GM23338 (cell line): ENCODE data around the gene TRIM44. TPM values are rescaled to one million over a fixed set of nuclear protein-coding genes. Genes with fewer than 3 reads are reported as not detected.

Source experiments
- ATAC-seq: fragments of 200-7000 bp; cut with Tn5 transposase; 3 replicates; pipeline ENCODE4 v1.9.1; 2020
- DNase-seq: peaks from one replicate; pipeline ENCODE4 v3.0.0-alpha.2; 2015; ENCODE audit warnings: low spot score
- H2AFZ ChIP-seq: fragments of 200-600 bp; sonication (generic); 2 replicates; pipeline ENCODE4 v1.8.0; 2016; ENCODE audit warnings: antibody characterized with exemption, mild to moderate bottlenecking, moderate library complexity
- H3F3A ChIP-seq: fragments of 200-600 bp; sonication (generic); replicated peaks from 2 replicates; pipeline ENCODE4 v1.8.0; 2017; ENCODE audit warnings: antibody characterized with exemption, mixed run types, low read depth
- H3K27ac ChIP-seq: fragments of 200-600 bp; sonication (generic); 2 replicates; pipeline ENCODE4 v1.6.1; 2016; ENCODE audit warnings: low read depth
- H3K27me3 ChIP-seq: fragments of 200-600 bp; sonication (generic); 2 replicates; pipeline ENCODE4 v1.8.0; 2016; ENCODE audit warnings: mild to moderate bottlenecking, mixed run types, moderate library complexity; ENCODE audit not compliant: insufficient read depth
- H3K36me3 ChIP-seq: fragments of 200-600 bp; sonication (generic); 2 replicates; pipeline ENCODE4 v1.8.0; 2016; ENCODE audit warnings: mild to moderate bottlenecking; ENCODE audit not compliant: insufficient read depth
- H3K4me1 ChIP-seq: fragments of 200-600 bp; sonication (generic); 2 replicates; pipeline ENCODE4 v1.8.0; 2016; ENCODE audit warnings: mild to moderate bottlenecking, moderate library complexity; ENCODE audit not compliant: insufficient read depth
- H3K4me2 ChIP-seq: fragments of 200-600 bp; sonication (generic); 2 replicates; pipeline ENCODE4 v1.7.1; 2017; ENCODE audit warnings: mixed run types
- H3K4me3 ChIP-seq: fragments of 200-600 bp; sonication (generic); 2 replicates; pipeline ENCODE4 v1.6.1; 2016; ENCODE audit warnings: mixed run types
- H3K79me2 ChIP-seq: fragments of 200-600 bp; sonication (generic); replicated peaks from 2 replicates; pipeline ENCODE4 v1.8.0; 2017; ENCODE audit warnings: mild to moderate bottlenecking; ENCODE audit not compliant: insufficient read depth
- H3K9me2 ChIP-seq: fragments of 200-600 bp; sonication (generic); 2 replicates; pipeline ENCODE4 v1.8.0; 2017; ENCODE audit not compliant: insufficient read depth
- H4K20me1 ChIP-seq: fragments of 200-600 bp; sonication (generic); replicated peaks from 2 replicates; pipeline ENCODE4 v1.8.0; 2017; ENCODE audit warnings: mild to moderate bottlenecking; ENCODE audit not compliant: insufficient read depth
- H3K27ac Mint-ChIP-seq: 2 replicates; pipeline ENCODE4 v1.8.0; 2020; ENCODE audit warnings: inconsistent platforms, mild to moderate bottlenecking, moderate library complexity, mixed read lengths
- H3K27me3 Mint-ChIP-seq: 3 replicates; pipeline ENCODE4 v1.8.0; 2022; ENCODE audit warnings: low read depth, mild to moderate bottlenecking, moderate library complexity, mixed read lengths, inconsistent platforms; ENCODE audit not compliant: insufficient read depth, poor library complexity
- H3K36me3 Mint-ChIP-seq: 3 replicates; pipeline ENCODE4 v1.8.0; 2021; ENCODE audit warnings: low read depth, mild to moderate bottlenecking, inconsistent platforms, moderate library complexity, mixed read lengths
- H3K4me1 Mint-ChIP-seq: 3 replicates; pipeline ENCODE4 v1.8.0; 2020; ENCODE audit warnings: mild to moderate bottlenecking, inconsistent platforms, mixed read lengths
- H3K4me3 Mint-ChIP-seq: 3 replicates; pipeline ENCODE4 v1.8.0; 2021; ENCODE audit warnings: moderate library complexity, mild to moderate bottlenecking, inconsistent platforms, mixed read lengths
- H3K9me3 Mint-ChIP-seq: 3 replicates; pipeline ENCODE4 v1.8.0; 2020; ENCODE audit warnings: moderate library complexity, mild to moderate bottlenecking, inconsistent platforms, mixed read lengths
- CREB1 ChIP-seq: fragments of 250-450 bp; sonication (Bioruptor Pico); IDR thresholded peaks from 2 replicates; pipeline ENCODE4 v1.5.0; 2020; ENCODE audit warnings: low read depth, mild to moderate bottlenecking, moderate library complexity
- CTCF ChIP-seq, 2 experiments: fragments of 200-600 bp in 1 of 2; sonication (generic) in 1 of 2; conservative IDR thresholded peaks; 2 replicates each; pipeline versions ENCODE4 v1.5.1 to v1.6.1; 2016 to 2017; ENCODE audit warnings: antibody characterized with exemption in 2 of 2, low read depth in 2 of 2, mild to moderate bottlenecking in 2 of 2, moderate library complexity in 1 of 2
- JUNB ChIP-seq: IDR thresholded peaks from one replicate; pipeline ENCODE4 v1.6.1; 2016; ENCODE audit warnings: antibody characterized with exemption; ENCODE audit not compliant: unreplicated experiment
- NANOG ChIP-seq: IDR thresholded peaks from 2 replicates; pipeline ENCODE4 v1.6.1; 2016; ENCODE audit warnings: antibody characterized with exemption, borderline replicate concordance
- POLR2AphosphoS5 ChIP-seq: IDR thresholded peaks from 2 replicates; pipeline ENCODE4 v1.6.1; 2016; ENCODE audit warnings: antibody characterized with exemption, low read depth
- REST ChIP-seq: IDR thresholded peaks from one replicate; pipeline ENCODE4 v1.6.1; 2018; ENCODE audit warnings: antibody characterized with exemption; ENCODE audit not compliant: unreplicated experiment
- ZNF114 ChIP-seq: fragments of 250-450 bp; sonication (Bioruptor Pico); IDR thresholded peaks from 2 replicates; pipeline ENCODE4 v1.5.0; 2020; ENCODE audit warnings: mild to moderate bottlenecking, moderate library complexity
- ZNF331 ChIP-seq: fragments of 250-450 bp; sonication (Bioruptor Pico); IDR thresholded peaks from 2 replicates; pipeline ENCODE4 v1.5.0; 2020; ENCODE audit warnings: low read depth, mild to moderate bottlenecking, moderate library complexity
- ZNF462 ChIP-seq: fragments of 250-450 bp; sonication (Bioruptor Pico); IDR thresholded peaks from 2 replicates; pipeline ENCODE4 v1.5.0; 2020; ENCODE audit warnings: mild to moderate bottlenecking, moderate library complexity
- polyA plus RNA-seq: library from polyadenylated mRNA; unstranded; fragments of >200 nt; fragmentation: Nextera tagmentation; extraction: Ambion mirVana; gene quantifications from 2 replicates; pipeline ENCODE4 v1.2.1, GENCODE V29; 2016
- total RNA-seq: library from RNA; depleted of rRNA; stranded (reverse); fragments of >200 nt; shearing (Covaris generic); gene quantifications from 2 replicates; pipeline ENCODE4 v1.2.3, GENCODE V29; 2014

The TRIM44 gene
- total and polyA plus RNA-seq, 2 experiments from 2014 or later = 10.3 to 10.4 TPM

- TF ChIP-seq ZNF462 (no peak), ZNF114 (CRISPR knock-in tag) (no peak), JUNB (no peak)
Measured at GRCh38 chr11:35861191-35861590, 198.6 kb downstream of the TRIM44 start (continued).

GRCh38 chr11:35862666-35863065 lies 200.1 kb downstream of the TRIM44 start:
- H3K36me3 Mint-ChIP-seq = no peaks in the 10 kb centered on the region; the same call in none of the 3 replicates
- ATAC-seq = no peak
- H3K4me1 ChIP-seq = no peaks in the 10 kb centered on the region
- H3K27ac ChIP-seq = no peak overlapping the region
- no peak overlapping the region for H3K27ac Mint-ChIP-seq
- peaks cover 10% of the 10 kb centered on the region; the same call in 1 of the 3 replicates for H3K9me3 Mint-ChIP-seq
- H2AFZ ChIP-seq = no peak overlapping the region
- no peak for DNase-seq
- no peaks in the 10 kb centered on the region for H4K20me1 ChIP-seq
- H3K4me3 ChIP-seq = no peak overlapping the region
- H3K4me1 Mint-ChIP-seq = no peaks in the 10 kb centered on the region
- no peaks in the 10 kb centered on the region for H3F3A ChIP-seq
- H3K4me3 Mint-ChIP-seq = no peak overlapping the region
- H3K27me3 Mint-ChIP-seq = peaks cover 6% of the 10 kb centered on the region
- peaks cover 3% of the 10 kb centered on the region for H3K9me2 ChIP-seq
- H3K79me2 ChIP-seq = no peaks in the 10 kb centered on the region
- H3K36me3 ChIP-seq = no peaks in the 10 kb centered on the region
- TF ChIP-seq ZNF331 (CRISPR knock-in tag) = no peak
- no peak overlapping the region for H3K4me2 ChIP-seq
- H3K27me3 ChIP-seq = no peaks in the 10 kb centered on the region

GRCh38 chr11:35864131-35864530 lies 201.6 kb downstream of the TRIM44 start:
- ATAC-seq (no peak), DNase-seq (no peak)
- Histone ChIP-seq H2AFZ (no peak overlapping the region), H3K27ac (no peak overlapping the region), H3K27me3 (no peaks in the 10 kb centered on the region), H3K9me2 (no peaks in the 10 kb centered on the region), H3K4me2 (no peak overlapping the region), H3K36me3 (no peaks in the 10 kb centered on the region), H3K79me2 (no peaks in the 10 kb centered on the region), H4K20me1 (no peaks in the 10 kb centered on the region), H3F3A (no peaks in the 10 kb centered on the region), H3K4me3 (no peak overlapping the region), H3K4me1 (no peaks in the 10 kb centered on the region)
- Mint-ChIP-seq H3K27ac (no peak overlapping the region), H3K9me3 (peaks cover 21% of the 10 kb centered on the region), H3K36me3 (peaks cover 4% of the 10 kb centered on the region), H3K4me1 (no peaks in the 10 kb centered on the region), H3K27me3 (peaks cover 6% of the 10 kb centered on the region), H3K4me3 (no peak overlapping the region)
- TF ChIP-seq REST (no peak), ZNF114 (CRISPR knock-in tag) (no peak), JUNB (no peak), NANOG (no peak), POLR2AphosphoS5 (no peak), CREB1 (no peak), CTCF (conservative IDR thresholded peaks at IDR 0.05; ENCODE audit: low read depth in 2 of 2) (no peak)
